ENCODE measurements around the gene BBX.

BBX gene

DNA sequence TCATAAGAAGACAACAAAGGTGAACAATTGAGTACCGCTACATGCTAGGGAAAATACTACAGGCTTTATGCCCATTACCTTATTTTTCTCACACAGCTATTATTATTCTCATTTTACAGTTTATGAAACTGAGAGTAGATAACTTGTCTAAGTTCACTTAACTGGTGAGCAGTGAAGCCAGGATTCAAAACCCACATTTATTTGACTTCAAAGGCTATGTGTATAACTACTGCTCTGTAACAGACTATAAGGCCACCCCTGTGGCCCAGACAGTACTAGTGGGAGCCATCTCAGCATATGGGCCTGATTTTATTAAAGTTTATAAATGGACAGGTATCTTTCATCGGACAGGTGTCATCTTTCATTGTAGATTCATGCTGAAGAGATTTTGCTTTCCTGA lies 14.4 kb upstream of the BBX start:
- Histone ChIP-seq H3K4me2 (ENCODE audit: insufficient read depth, low read length, poor library complexity, severe bottlenecking) (no peak overlapping the region), H3K18ac (ENCODE audit: low read length) (no peak overlapping the region)

DNA sequence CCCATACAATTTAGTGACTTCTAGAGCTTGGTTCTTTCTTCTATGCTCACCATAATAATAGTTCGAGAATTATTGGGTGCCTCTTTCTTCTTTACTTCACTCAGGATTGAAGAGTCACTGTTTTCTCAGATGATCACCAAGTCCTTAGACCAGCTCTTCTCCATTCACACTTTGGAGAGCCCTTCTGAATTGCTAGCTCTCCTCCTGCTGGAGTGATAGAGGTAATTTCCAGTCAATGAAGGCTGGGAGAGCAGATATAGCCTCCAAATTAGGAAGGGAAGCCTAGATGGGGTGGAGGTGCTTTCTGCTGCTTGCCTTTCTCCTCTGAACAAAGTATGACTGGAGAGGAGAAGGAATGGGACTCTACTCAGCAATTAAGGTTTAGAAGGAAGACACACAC lies 10.7 kb upstream of the BBX start:
- Histone ChIP-seq H3K4me2 (ENCODE audit: insufficient read depth, low read length, poor library complexity, severe bottlenecking) (no peak overlapping the region), H3K4me3 (ENCODE audit: low read length in 2 of 2) (no peak overlapping the region), H2BK12ac (ENCODE audit: low read length) (no peak overlapping the region), H3K23ac (ENCODE audit: low read depth, low read length, poor library complexity) (no peak overlapping the region), H3K18ac (ENCODE audit: low read length) (no peak overlapping the region), H2BK15ac (ENCODE audit: low read length) (no peak overlapping the region), H4K8ac (ENCODE audit: low read depth, low read length) (no peak overlapping the region), H3K9ac (ENCODE audit: low read depth, low read length, poor library complexity) (no peak overlapping the region), H2BK5ac (ENCODE audit: low read length) (no peak overlapping the region), H3K4me1 (ENCODE audit: control insufficient read depth in 2 of 2, insufficient read depth in 1 of 2, low read depth in 1 of 2, low read length in 2 of 2) (no peaks in the 10 kb centered on the region), H2BK120ac (ENCODE audit: low read depth, low read length) (no peak overlapping the region), H3K14ac (ENCODE audit: low read length) (no peak overlapping the region), H4K91ac (ENCODE audit: low read depth, low read length, poor library complexity) (no peak overlapping the region), H3K36me3 (replicated peaks in 1 of 2; ENCODE audit: control insufficient read depth in 2 of 2, insufficient read depth in 2 of 2, low read length in 2 of 2) (no peaks in the 10 kb centered on the region), H3K79me1 (ENCODE audit: low read depth, low read length) (no peaks in the 10 kb centered on the region), H2AFZ (ENCODE audit: low read length) (no peak overlapping the region), H2AK5ac (ENCODE audit: low read depth, low read length) (no peak overlapping the region), H3K27me3 (ENCODE audit: control insufficient read depth in 3 of 3, insufficient read depth in 3 of 3, low read depth in 1 of 3, low read length in 3 of 3) (peaks cover 0 to 5% (median 0%) of the 10 kb centered on the region in 3 experiments), H3K9me3 (replicated peaks in 1 of 2; ENCODE audit: control insufficient read depth in 2 of 2, insufficient read depth in 1 of 2, low read depth in 1 of 2, low read length in 2 of 2) (no peaks in the 10 kb centered on the region), H3K4ac (ENCODE audit: low read length) (no peak overlapping the region), H3K27ac (replicated peaks; ENCODE audit: low read length) (no peak overlapping the region)
- DNase-seq (ENCODE audit: low spot score) = no peak
- WGBS, 2 donors (ENCODE audit: extremely low coverage in 2 of 2, insufficient read length in 2 of 2, insufficient replicate concordance in 1 of 2) = no CpG with 5 or more reads among the region's 1 CpG

More for the DNA sequence above, 14.4 kb upstream of the BBX start:
- H3K9me3 ChIP-seq (replicated peaks in 1 of 2; ENCODE audit: control insufficient read depth in 2 of 2, insufficient read depth in 1 of 2, low read depth in 1 of 2, low read length in 2 of 2) = no peaks in the 10 kb centered on the region
- no peak overlapping the region for H3K9ac ChIP-seq (ENCODE audit: low read depth, low read length, poor library complexity)
- H4K8ac ChIP-seq (ENCODE audit: low read depth, low read length) = no peak overlapping the region
- H2BK12ac ChIP-seq (ENCODE audit: low read length) = no peak overlapping the region
- no peak overlapping the region for H2AK5ac ChIP-seq (ENCODE audit: low read depth, low read length)
- no peak overlapping the region for H3K27ac ChIP-seq (replicated peaks; ENCODE audit: low read length)
- H4K91ac ChIP-seq (ENCODE audit: low read depth, low read length, poor library complexity) = no peak overlapping the region
- H3K14ac ChIP-seq (ENCODE audit: low read length) = no peak overlapping the region
- H3K27me3 ChIP-seq (ENCODE audit: control insufficient read depth in 3 of 3, insufficient read depth in 3 of 3, low read depth in 1 of 3, low read length in 3 of 3) = peaks cover 0 to 12% (median 0%) of the 10 kb centered on the region in 3 experiments
- no peak for DNase-seq (ENCODE audit: low spot score)
- WGBS, 2 donors (ENCODE audit: extremely low coverage in 2 of 2, insufficient read length in 2 of 2, insufficient replicate concordance in 1 of 2) = no CpG with 5 or more reads among the region's 2 CpGs
- no peak overlapping the region for H3K23ac ChIP-seq (ENCODE audit: low read depth, low read length, poor library complexity)
- H3K4ac ChIP-seq (ENCODE audit: low read length) = no peak overlapping the region
- no peaks in the 10 kb centered on the region for H3K79me1 ChIP-seq (ENCODE audit: low read depth, low read length)
- no peaks in the 10 kb centered on the region for H3K4me1 ChIP-seq (ENCODE audit: control insufficient read depth in 2 of 2, insufficient read depth in 1 of 2, low read depth in 1 of 2, low read length in 2 of 2)
- no peak overlapping the region for H3K4me3 ChIP-seq (ENCODE audit: low read length in 2 of 2)
- no peak overlapping the region for H2BK120ac ChIP-seq (ENCODE audit: low read depth, low read length)
- H2BK5ac ChIP-seq (ENCODE audit: low read length) = no peak overlapping the region
- H2BK15ac ChIP-seq (ENCODE audit: low read length) = no peak overlapping the region
- H2AFZ ChIP-seq (ENCODE audit: low read length) = no peak overlapping the region
- H3K36me3 ChIP-seq (replicated peaks in 1 of 2; ENCODE audit: control insufficient read depth in 2 of 2, insufficient read depth in 2 of 2, low read length in 2 of 2) = no peaks in the 10 kb centered on the region

DNA sequence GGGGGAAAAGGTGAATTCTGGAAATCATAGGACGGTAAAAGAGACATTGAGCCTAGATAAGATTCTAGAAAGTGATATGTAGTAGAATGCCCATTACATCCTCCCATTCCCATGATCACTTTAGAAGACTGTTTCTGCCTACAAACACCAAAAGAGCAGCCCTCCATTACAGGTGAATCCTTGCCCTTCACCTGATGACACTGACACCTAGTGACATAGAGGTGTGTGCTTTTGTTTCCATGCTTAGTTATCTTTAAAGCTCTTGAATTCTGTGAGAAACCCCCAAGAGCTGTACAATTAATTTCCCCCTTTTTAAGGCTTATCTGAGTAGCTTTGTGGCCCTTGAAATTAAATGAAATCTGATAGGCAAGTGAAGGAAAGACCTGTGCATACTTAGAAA lies 8.3 kb upstream of the BBX start:
- no peak overlapping the region for H3K14ac ChIP-seq (ENCODE audit: low read length)
- no peak overlapping the region for H2BK15ac ChIP-seq (ENCODE audit: low read length)
- H3K27ac ChIP-seq (replicated peaks; ENCODE audit: low read length) = no peak overlapping the region
- no peaks in the 10 kb centered on the region for H3K4me1 ChIP-seq (ENCODE audit: control insufficient read depth in 2 of 2, insufficient read depth in 1 of 2, low read depth in 1 of 2, low read length in 2 of 2)
- H2BK5ac ChIP-seq (ENCODE audit: low read length) = no peak overlapping the region
- no peak overlapping the region for H4K8ac ChIP-seq (ENCODE audit: low read depth, low read length)
- DNase-seq (ENCODE audit: low spot score) = no peak
- no peak overlapping the region for H2BK12ac ChIP-seq (ENCODE audit: low read length)
- H3K4me2 ChIP-seq (ENCODE audit: insufficient read depth, low read length, poor library complexity, severe bottlenecking) = no peak overlapping the region
- no peak overlapping the region for H2AK5ac ChIP-seq (ENCODE audit: low read depth, low read length)
- no peak overlapping the region for H3K4me3 ChIP-seq (ENCODE audit: low read length in 2 of 2)
- H3K9ac ChIP-seq (ENCODE audit: low read depth, low read length, poor library complexity) = no peak overlapping the region
- H3K27me3 ChIP-seq (ENCODE audit: control insufficient read depth in 3 of 3, insufficient read depth in 3 of 3, low read depth in 1 of 3, low read length in 3 of 3) = no peaks in the 10 kb centered on the region
- H3K4ac ChIP-seq (ENCODE audit: low read length) = no peak overlapping the region
- no peak overlapping the region for H4K91ac ChIP-seq (ENCODE audit: low read depth, low read length, poor library complexity)
- H3K36me3 ChIP-seq (replicated peaks in 1 of 2; ENCODE audit: control insufficient read depth in 2 of 2, insufficient read depth in 2 of 2, low read length in 2 of 2) = no peaks in the 10 kb centered on the region
- H3K79me1 ChIP-seq (ENCODE audit: low read depth, low read length) = no peaks in the 10 kb centered on the region
- WGBS, 2 donors (ENCODE audit: extremely low coverage in 2 of 2, insufficient read length in 2 of 2, insufficient replicate concordance in 1 of 2) = no CpG with 5 or more reads among the region's 1 CpG
- no peak overlapping the region for H2BK120ac ChIP-seq (ENCODE audit: low read depth, low read length)
- no peak overlapping the region for H3K18ac ChIP-seq (ENCODE audit: low read length)
- no peaks in the 10 kb centered on the region for H3K9me3 ChIP-seq (replicated peaks in 1 of 2; ENCODE audit: control insufficient read depth in 2 of 2, insufficient read depth in 1 of 2, low read depth in 1 of 2, low read length in 2 of 2)
- H2AFZ ChIP-seq (ENCODE audit: low read length) = no peak overlapping the region
- no peak overlapping the region for H3K23ac ChIP-seq (ENCODE audit: low read depth, low read length, poor library complexity)

DNA sequence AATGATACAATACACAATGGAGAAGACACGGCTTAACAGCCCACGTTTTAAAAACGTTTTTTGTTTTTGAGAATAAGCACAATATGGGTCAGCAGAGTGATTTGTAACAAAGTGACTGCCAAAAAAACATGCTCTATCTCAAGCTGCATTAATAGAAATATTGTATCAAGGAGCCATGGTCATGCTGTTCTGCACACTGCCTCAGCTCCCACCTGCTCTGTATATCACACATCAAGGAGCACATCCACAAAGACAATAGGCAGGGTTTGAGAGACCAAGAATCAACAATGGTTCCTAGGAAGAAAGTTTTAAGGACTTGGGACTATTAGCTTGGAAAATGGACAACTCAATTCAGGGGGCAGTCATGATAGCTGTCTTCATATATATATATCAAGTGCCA lies 6.3 kb upstream of the BBX start:
- Histone ChIP-seq H3K14ac (ENCODE audit: low read length) (no peak overlapping the region), H3K4me3 (ENCODE audit: low read length in 2 of 2) (no peak overlapping the region), H3K9ac (ENCODE audit: low read depth, low read length, poor library complexity) (no peak overlapping the region), H2BK12ac (ENCODE audit: low read length) (no peak overlapping the region), H3K4me2 (ENCODE audit: insufficient read depth, low read length, poor library complexity, severe bottlenecking) (no peak overlapping the region), H3K18ac (ENCODE audit: low read length) (no peak overlapping the region), H2BK120ac (ENCODE audit: low read depth, low read length) (no peak overlapping the region), H4K8ac (ENCODE audit: low read depth, low read length) (no peak overlapping the region), H2AFZ (ENCODE audit: low read length) (no peak overlapping the region), H2AK5ac (ENCODE audit: low read depth, low read length) (no peak overlapping the region), H2BK15ac (ENCODE audit: low read length) (no peak overlapping the region), H3K4me1 (ENCODE audit: control insufficient read depth in 2 of 2, insufficient read depth in 1 of 2, low read depth in 1 of 2, low read length in 2 of 2) (no peaks in the 10 kb centered on the region), H3K23ac (ENCODE audit: low read depth, low read length, poor library complexity) (no peak overlapping the region), H3K27me3 (ENCODE audit: control insufficient read depth in 3 of 3, insufficient read depth in 3 of 3, low read depth in 1 of 3, low read length in 3 of 3) (no peaks in the 10 kb centered on the region), H3K36me3 (replicated peaks in 1 of 2; ENCODE audit: control insufficient read depth in 2 of 2, insufficient read depth in 2 of 2, low read length in 2 of 2) (no peaks in the 10 kb centered on the region), H3K79me1 (ENCODE audit: low read depth, low read length) (peaks cover 1% of the 10 kb centered on the region), H4K91ac (ENCODE audit: low read depth, low read length, poor library complexity) (no peak overlapping the region), H3K27ac (replicated peaks; ENCODE audit: low read length) (no peak overlapping the region), H3K4ac (ENCODE audit: low read length) (no peak overlapping the region), H2BK5ac (ENCODE audit: low read length) (no peak overlapping the region), H3K9me3 (replicated peaks in 1 of 2; ENCODE audit: control insufficient read depth in 2 of 2, insufficient read depth in 1 of 2, low read depth in 1 of 2, low read length in 2 of 2) (no peaks in the 10 kb centered on the region)
- no CpG with 5 or more reads among the region's 3 CpGs for WGBS, 2 donors (ENCODE audit: extremely low coverage in 2 of 2, insufficient read length in 2 of 2, insufficient replicate concordance in 1 of 2)
- no peak for DNase-seq (ENCODE audit: low spot score)
